Pons (tissue), 1 donor: ENCODE results near the gene PCMTD2.

Source experiments
- DNase-seq: peaks from one replicate; pipeline ENCODE4 v3.0.0-alpha.2; 2016; ENCODE audit warnings: low spot score

The PCMTD2 gene

DNA sequence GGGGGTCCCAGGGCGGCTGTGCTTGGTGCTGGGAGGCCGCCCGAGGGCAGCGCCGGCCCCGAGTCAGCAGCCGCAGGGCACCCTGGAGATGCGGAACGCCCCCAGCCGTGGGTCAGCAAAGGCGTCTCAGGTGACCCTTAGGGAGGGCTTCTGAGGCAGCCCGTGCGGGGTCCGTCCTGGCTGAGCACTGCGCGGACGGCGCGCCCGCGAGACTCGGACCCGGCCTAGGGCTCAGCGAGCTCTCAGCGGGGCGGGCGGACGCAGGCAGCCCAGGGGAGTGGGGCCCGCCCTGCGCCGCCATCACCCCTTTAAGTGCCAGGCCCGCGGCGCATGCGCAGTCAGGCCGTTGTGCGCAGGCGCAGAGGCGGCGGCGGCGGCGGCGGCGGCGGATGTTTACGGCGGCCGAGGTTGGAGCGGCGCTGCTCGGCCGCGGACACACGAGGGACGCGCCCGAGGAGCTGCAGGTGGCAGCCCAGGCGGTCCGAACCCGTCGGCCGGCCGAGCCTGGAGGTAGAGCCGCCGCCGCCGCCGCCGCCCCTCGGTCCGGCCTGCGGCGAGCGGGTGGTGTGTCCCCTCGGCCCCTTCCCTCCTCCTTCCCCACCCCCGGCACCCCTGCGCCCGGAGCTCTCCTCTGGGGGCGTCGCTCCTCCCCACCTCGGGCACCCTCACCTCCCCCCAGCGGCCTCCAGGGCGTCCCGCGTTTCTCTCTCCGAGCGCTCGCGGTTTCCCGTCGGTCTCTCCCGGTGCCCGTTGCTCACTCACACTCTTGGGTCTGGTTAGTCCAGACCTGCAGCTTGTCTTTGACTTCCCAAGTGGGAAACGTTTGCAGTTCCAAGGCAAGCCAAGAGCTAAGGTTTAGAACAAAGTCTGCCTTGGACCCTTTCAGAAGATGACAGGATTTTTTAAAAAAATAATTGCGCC lies at the start of gene PCMTD2:
Gene PCMTD2 (plus strand): TSS at position 388 of the 921 bp plus-strand sequence. CDS start 4,218 bp downstream, outside the sequence.
- DNase-seq: peak; percentile 62

DNA sequence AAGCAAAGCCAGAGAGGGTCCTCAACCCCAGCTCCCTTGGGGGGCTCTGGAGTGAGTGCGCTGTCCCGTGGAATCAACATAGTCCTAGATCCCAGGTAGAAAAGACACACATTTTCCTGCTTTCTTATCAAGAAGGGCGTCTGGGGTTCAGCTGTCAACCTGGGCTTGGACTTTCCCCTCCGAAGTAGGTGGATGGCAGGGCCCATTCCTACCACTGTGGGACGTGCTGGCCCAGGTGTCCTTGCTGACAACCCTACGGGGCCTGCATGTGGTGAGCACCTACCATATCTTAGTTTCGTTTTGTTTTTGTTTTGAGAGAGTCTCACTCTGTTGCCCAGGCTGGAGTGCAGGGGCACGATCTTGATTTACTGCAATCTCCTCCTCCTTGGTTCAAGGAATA lies 48.9 kb upstream of the PCMTD2 start:
- DNase-seq: no peak

DNA sequence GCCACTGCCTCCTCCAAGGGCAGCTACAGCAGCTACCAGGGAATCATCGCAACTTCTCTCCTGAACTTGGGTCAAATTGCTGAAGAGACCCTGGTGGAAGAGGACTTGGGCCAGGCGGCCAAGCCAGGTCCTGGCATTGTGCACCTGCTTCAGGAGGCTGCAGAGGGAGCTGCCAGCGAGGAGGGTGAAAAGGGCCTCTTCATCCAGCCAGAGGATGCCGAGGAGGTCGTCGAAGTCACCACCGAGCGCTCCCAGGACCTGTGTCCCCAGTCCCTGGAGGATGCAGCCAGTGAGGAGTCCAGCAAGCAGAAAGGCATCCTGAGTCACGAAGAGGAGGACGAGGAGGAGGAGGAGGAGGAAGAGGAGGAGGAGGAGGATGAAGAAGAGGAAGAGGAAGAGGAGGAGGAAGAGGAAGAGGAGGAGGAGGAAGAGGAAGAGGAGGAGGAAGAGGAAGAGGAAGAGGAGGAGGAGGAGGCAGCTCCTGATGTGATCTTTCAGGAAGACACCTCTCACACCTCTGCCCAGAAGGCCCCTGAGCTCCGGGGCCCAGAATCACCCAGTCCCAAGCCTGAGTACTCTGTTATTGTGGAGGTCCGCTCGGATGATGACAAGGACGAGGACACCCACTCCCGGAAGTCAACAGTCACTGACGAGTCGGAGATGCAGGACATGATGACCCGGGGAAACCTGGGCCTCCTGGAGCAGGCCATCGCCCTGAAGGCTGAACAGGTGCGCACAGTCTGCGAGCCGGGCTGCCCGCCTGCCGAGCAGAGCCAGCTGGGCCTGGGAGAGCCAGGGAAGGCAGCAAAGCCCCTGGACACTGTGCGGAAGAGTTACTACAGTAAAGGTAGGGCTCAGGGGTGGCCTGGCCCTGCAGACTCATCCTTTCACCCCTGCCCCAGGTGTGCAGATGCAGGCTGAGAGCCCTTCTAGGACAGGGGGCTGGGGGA lies 47.6 kb upstream of the PCMTD2 start:
- no peak for DNase-seq

DNA sequence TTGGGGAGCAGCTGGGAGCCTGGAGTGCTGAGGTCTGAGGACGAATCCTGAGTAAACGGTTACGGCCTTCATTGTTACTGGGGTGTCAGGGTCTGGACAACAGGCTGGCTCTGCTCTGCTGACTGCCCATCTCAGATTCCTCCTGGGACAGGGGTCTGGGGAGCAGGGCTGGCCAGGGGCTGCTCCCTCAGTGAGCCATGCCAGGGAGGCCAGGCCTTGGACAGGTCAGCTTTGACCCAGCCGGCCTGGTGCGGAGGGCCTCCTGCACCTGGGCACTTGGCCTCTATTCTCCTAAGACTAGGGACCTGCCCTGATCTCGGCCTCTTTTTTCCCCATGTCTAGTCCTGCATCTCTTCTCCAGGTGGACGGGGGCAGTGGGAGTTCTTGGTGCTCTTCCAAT lies 46.4 kb upstream of the PCMTD2 start:
- no peak for DNase-seq

DNA sequence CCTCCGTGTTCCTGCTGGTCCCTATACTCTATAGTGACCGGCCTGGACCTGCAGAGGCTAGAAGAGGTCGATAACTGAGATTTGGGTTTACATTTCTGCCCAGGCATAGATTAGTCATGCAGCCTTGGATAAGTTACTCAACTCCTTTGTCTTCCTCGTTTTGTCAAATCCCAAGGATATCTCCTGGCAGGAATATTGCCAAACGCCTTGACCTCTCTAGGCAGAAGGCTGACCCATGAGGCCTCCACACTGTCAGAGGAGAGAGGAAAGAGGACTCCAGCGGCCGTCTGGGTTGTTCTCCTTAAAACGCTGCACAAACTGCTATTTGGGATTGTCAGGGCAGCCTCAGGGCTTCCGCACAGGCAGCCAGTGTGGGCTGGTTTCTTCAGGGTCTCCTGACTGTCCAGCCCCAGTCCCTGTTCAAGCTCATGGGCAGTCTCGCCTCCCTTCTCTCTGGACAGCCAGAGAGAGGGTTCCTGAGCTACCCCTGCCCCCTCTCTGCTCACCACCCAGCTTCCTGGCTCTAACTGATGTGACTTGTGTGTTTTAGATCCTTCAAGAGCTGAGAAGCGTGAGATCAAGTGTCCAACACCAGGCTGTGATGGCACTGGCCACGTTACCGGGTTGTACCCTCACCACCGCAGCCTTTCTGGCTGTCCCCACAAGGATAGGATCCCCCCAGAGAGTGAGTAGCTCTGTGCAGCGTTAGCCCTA lies 44.7 kb upstream of the PCMTD2 start:
- DNase-seq: no peak

DNA sequence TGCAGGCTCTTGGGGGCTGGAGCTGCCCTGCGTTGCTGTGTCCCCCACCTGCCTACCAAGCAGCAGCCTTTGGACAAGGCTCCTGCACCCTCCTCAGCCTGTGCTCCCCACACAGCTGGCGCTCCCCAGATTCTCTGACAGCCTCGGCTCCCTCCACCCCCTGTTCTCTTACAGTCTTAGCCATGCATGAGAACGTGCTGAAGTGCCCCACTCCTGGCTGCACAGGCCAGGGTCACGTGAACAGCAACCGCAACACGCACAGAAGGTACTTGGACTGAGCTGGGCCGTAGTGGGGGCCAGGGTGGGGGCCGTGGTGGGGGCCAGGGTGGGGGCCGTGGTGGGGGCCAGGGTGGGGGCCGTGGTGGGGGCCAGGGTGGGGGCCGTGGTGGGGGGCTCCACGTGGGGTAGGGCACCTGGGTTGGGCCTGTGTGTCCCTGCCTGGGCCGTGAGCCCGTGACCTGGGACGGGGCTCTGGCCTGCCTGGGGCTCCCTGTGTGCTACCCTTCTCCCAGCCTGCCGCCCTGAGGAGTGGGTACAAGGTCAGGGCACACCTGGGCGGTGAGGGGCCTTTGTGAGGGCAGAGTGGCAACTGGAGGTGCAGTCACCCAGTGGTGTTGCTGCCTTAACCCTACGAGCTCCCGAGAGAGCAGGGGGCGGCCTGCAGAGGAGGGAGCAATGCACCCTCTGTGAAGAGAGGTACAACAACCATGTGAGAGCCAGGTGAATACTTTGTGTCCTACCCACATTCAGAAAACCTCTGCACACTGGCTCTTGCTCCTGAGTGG lies 43.5 kb upstream of the PCMTD2 start:
- DNase-seq: no peak

DNA sequence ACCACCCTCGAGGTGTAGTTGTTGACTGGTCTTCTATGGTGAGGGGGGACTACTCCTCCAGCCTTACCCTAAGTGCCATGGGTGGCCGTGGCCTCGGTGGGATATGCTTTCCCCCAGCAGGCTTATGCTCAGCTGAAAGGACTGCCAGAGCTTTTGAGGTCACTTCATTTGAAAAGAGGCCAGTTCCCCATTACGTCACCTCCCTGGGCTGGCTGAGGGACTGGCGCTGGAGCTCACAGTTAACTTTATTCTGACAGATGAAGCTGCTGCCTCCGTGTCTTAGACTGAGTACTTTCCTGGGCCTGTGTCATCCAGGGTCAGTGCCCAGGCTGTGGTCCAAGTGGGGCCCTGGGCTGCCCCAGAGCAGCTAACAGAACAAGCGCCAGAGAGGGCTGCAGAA lies 42.8 kb upstream of the PCMTD2 start:
- peak; percentile 28 for DNase-seq

DNA sequence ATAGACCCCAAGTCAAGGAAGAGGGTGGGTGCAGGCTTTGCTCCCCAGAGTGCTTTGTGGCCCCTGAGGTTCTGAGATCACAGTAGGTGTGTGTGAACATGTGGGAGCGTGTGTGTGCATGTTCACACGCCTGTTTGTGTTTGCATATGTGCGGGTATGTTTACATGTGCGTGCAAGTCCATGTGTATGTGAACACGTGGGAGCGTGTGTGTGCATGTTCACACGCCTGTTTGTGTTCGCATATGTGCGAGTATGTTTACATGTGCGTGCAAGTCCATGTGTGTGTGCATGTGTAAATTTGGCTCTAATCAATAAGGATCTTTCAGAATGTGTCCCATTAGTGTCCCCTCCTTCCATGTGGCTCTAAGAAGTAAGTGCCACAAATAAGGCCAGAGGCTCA lies 41.4 kb upstream of the PCMTD2 start:
- DNase-seq: no peak

DNA sequence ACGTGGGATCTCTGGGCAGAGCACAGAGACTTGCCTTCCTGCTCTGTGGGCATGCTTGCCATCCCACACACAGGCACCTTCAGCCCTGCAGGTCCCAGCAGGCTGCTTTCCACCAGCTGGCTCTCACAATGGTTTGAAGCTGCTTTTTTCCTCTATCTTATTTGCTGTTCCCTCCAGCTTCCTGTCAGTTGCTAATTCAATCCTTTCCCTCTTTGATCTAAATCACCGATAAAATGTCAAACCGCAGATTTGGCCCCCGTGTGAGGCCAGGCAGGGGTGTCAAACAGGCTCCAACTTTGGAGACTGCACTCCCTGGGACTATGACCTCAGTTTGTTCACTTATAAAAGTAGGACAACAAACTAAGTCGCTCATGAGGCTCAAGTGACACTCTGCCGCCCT lies 40.6 kb upstream of the PCMTD2 start:
- DNase-seq: no peak

DNA sequence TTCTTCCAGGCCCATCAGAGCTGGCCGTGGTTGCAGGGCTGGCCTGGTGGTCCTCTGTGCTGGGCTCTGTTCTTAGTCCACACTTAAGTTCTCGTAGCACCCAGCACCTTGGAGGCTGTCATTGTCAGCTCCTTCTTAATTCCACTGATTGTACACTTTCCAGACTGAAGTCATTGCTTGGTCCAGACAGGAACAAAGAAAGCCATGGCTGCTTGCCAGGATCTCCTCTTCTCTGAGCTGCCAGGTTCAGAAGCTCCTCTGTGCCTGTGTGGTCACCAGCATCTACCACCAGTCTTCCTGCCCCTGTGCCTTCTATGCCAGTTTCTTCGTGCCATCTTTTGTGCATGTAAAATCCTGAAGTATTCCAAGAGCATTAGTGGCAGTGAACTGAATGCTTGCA lies 39.5 kb upstream of the PCMTD2 start:
- no peak for DNase-seq

DNA sequence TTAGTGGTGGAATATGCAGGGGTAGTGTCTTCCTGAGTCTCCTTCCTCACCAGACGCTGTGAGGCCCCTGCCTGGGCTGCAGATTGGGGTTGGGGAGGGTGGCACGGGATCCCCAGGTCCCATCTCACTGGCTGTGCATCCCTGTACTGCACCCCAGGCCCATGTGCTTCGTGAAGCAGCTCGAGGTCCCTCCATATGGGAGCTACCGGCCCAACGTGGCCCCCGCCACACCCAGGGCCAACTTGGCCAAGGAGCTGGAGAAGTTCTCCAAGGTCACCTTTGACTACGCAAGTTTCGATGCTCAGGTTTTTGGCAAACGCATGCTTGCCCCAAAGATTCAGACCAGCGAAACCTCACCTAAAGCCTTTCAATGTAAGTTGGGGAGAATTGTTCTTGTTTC lies 38.6 kb upstream of the PCMTD2 start:
- DNase-seq: no peak

DNA sequence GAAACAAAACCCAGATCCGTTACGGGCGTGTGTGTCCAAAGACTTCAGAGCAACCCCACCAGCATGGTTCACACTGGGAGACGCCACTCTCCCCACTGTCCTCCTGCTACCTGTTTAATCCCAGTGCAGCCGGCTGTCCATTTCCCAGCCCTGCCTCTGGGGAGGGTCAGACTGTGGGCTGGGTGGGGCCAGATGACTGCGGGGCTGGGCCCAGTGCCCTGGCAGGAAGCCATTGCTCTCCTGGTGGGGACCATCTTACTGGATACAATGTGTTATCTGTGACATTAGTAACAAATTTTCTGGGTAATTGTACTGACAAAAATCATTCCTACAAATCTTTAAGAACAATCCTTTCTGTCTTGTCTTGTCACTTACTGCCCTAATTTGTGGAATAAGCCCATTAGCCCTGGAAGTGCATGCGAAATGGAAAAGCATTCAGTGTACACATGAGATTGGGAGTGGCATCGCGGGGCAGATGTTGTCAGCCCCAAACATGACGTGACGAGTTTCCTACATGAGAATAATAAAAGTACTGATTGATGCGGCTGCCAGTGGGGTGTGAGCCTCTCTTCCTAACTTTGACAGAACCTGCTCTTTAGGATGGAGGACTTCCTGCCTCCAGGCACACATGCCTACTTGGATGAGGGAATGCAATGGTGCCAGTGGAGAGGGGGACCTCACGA lies 37.9 kb upstream of the PCMTD2 start:
- no peak for DNase-seq

DNA sequence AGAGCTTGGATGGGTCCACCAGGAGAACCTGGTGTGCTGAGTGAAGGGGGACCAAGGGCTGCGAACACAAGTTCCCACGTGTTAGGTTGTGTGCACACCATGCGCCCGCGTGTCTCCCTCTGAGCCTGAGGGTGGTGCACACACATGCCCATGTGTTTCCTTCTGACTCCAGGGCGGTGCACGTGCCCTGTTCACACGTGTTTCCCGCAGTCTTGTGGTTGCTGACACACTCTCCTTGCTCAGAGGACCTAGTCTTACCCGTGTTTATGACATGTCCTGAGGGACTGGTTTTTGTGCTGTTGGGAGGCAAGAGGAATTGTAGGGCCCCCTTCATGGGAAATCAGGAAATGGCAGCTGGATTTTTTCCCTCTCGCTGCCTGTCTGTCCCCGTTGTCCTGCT lies 36.3 kb upstream of the PCMTD2 start:
- DNase-seq: no peak

DNA sequence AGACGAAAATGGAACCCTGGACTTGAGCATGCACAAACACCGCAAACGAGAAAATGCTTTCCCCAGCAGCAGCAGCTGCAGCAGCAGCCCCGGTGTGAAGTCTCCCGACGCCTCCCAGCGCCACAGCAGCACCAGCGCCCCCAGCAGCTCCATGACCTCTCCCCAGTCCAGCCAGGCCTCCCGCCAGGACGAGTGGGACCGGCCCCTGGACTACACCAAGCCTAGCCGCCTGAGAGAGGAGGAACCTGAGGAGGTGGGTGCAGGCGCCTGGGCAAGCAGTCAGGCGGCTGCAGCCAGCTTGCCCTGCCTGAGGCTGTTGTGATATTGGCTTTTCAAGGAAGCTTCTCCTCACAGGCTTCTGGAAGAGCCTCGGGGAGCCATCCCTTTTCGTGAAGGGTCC lies 35.8 kb upstream of the PCMTD2 start:
- no peak for DNase-seq

DNA sequence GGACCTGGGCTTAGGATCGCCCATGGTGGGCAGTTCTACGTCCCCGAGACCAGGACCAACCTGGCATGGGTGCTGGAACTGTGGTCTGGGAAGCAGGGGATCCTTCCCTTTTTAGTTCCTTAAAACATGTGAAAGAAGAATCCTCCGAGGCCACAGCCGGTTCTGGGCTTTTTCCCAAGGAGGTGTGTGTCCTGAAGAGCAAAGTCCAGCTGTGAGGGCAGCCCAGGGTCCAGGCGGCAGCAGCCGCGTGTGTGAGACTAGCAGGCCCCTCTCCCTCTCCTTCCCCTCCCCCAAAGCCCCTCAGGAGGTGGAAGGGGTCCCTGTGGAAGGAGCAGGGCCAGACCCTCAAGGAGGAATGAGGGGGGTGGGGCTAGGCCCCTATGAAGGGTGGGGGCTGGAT lies 35.1 kb upstream of the PCMTD2 start:
- no peak for DNase-seq

DNA sequence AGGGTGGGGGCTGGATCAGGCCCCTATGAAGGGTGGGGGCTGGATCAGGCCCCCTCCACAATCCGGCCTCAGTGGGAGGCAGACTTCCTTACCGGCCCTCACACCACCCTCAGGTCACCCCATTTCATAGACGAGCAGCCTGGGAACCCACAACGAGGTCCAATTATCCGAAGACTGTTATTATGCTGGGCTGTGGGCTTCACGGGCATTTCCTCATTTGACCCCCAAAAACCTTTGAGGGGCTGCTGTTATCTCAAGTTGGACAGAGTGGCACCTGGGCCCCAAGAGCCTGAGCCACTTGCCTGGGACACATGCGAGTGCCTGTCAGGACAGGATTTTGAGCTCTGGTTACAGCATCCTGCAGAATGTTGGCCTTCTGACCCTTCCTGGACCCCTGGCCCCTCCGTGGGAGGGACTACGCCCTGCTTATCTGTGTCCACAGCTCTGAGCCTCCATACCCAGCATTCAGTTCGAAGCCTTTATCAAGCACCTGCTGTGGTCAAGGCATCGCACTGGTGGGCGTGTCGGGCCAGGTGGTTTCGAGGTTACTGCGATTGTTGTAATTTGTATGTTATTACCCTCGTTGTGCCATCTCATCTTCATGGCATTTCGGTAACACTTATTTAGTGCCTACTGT lies 34.5 kb upstream of the PCMTD2 start:
- no peak for DNase-seq

DNA sequence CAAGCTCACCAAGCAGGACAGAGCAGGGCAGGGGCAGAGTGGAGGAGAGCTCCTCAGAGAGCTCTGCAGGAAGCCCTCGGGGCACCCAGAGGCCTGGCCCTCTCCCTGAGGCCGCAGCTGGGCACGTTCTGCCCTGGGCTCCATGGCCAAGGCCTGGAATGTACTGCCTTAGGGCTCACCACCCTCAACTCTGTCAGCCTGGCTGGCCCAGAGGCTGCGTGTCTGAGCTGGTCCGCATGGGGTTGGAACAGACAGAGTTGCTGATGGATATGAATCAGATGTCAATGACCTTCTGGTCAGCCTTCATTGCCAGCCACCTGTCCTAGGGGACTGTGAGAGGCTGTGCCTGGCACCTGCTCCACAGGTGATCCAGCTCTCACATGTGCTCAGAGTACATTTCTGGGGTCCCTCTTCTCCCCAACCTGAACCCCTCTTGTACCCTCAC lies 33.2 kb upstream of the PCMTD2 start:
- no peak for DNase-seq

DNA sequence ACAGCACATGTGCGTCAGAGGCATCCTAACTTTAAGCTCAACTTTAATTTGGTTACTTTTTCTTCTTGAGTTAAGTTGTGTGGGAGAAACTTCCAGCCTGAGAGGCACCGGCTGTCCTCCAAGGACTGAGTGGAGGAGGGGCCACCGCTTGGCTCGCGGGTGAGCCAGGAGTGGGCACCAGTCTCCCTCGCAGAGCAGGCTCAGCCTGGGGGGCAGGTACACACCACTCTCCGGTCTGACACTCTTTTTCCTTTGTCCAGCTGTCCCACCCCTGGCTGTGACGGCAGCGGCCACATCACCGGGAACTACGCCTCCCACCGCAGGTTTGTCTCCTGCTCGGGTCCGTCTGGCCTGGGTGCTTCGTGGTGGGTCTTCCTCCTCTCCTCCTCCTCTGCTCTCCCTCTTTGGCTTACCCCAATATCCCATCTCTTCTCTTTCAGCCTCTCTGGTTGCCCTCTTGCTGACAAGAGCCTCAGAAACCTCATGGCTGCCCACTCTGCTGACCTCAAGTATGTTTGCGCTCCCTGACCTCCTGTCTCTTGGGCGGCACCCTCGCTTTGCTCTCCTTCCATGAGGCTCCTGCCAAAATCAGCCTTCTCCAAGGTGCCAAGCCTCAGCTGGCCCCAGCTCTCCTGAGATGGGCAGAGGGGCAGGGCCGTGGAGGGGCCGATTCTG lies 32.6 kb upstream of the PCMTD2 start:
- no peak for DNase-seq

DNA sequence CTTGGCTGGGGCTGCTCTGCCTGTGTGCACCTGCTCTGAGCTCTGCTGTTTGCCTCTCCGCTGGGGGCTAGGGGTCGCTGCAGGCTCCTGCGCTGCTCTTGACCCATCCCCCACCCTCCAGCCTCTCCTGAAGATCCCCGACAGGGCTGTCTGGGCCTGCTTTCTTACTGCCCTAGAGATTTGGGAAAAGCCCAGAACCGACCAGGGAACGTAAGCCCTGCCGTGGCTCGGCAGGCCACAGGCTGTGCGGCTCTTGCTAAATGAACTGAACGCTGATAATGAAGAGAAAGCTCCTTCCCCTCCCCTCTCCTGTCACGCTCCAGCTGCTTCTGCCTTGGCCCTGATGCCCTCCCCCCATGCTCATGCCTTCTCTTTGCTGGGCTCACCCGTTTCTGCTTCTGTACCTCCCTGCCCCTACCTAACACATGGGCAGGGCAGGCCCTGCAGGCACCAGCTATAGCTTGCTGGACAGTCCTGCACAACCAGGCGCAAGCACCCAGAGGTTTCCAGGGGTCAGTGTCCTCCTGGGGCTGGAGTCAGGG lies 32.0 kb upstream of the PCMTD2 start:
- no peak for DNase-seq
